ENCODE results near the gene ST6GAL1.

GRCh38 chr3:187051066-187051465, 120.7 kb downstream of the ST6GAL1 start:
- no peak for TF ChIP-seq CTCF (IDR thresholded peaks at IDR 0.05; ENCODE audit: low read depth, low read length)
- TF ChIP-seq POLR2A (IDR thresholded peaks at IDR 0.05; ENCODE audit: extremely low read depth, insufficient read length): no peak
- no peak for TF ChIP-seq MAX (IDR thresholded peaks at IDR 0.05; ENCODE audit: low read depth, low read length)
- no peak for TF ChIP-seq MYC (IDR thresholded peaks at IDR 0.05; ENCODE audit: low read depth, low read length)

Measured in NB4 (cell line).